ENCODE measurements around the gene MICU1.

DNA sequence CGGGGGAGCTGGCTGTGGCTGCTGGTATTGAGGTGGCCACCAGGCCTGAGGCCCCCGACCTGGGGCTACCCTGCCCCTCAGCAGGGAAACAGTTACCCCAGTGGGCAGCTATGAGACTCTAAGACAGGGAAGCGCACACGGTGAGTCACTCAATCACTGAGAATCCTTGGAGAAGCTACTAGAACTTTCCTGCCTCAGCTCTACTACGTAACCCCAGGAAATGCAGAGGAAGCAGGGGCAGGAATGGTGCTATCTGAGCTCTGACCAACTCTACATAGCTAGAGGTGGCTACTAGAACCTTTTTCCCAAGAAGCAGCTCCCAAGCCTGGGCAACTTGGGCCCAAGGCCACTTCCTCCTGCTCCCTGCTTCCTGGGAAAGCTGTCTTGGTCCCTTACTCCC lies 283.0 kb downstream of the MICU1 start:
- TF ChIP-seq EZH2phosphoT487 (IDR thresholded peaks at IDR 0.05) = no peak
- TF ChIP-seq, protein P1, sequence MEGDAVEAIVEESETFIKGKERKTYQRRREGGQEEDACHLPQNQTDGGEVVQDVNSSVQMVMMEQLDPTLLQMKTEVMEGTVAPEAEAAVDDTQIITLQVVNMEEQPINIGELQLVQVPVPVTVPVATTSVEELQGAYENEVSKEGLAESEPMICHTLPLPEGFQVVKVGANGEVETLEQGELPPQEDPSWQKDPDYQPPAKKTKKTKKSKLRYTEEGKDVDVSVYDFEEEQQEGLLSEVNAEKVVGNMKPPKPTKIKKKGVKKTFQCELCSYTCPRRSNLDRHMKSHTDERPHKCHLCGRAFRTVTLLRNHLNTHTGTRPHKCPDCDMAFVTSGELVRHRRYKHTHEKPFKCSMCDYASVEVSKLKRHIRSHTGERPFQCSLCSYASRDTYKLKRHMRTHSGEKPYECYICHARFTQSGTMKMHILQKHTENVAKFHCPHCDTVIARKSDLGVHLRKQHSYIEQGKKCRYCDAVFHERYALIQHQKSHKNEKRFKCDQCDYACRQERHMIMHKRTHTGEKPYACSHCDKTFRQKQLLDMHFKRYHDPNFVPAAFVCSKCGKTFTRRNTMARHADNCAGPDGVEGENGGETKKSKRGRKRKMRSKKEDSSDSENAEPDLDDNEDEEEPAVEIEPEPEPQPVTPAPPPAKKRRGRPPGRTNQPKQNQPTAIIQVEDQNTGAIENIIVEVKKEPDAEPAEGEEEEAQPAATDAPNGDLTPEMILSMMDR (IDR thresholded peaks at IDR 0.05) = no peak
- TF ChIP-seq EZH2 (IDR thresholded peaks at IDR 0.05) = no peak

Measured in neural progenitor cell (in vitro differentiated cells).